Testis (tissue), 3 donors: Measurements from ENCODE around the gene OGG1. TPM values are rescaled to one million over a fixed set of nuclear protein-coding genes. Genes with fewer than 3 reads are reported as not detected.

Experiments
- DNase-seq: peaks from one replicate; pipeline ENCODE4 v3.0.0-alpha.2; 2019
- H3K27ac ChIP-seq, 2 donors: fragments of 200-600 bp; sonication (generic); one replicate each; pipeline ENCODE4 v1.5.1; 2019
- H3K27me3 ChIP-seq: fragments of 200-600 bp; sonication (generic); one replicate; pipeline ENCODE4 v1.5.1; 2019
- H3K36me3 ChIP-seq: fragments of 200-600 bp; sonication (generic); one replicate; pipeline ENCODE4 v1.5.1; 2017; ENCODE audit warnings: low read depth; ENCODE audit errors: missing control alignments
- H3K4me1 ChIP-seq: fragments of 200-600 bp; sonication (generic); one replicate; pipeline ENCODE4 v1.5.1; 2019
- H3K4me3 ChIP-seq, 2 donors: fragments of 200-600 bp; sonication (generic); one replicate each; pipeline ENCODE4 v1.5.1; 2017 to 2019
- H3K9me3 ChIP-seq: fragments of 200-600 bp; sonication (generic); one replicate; pipeline ENCODE4 v1.5.1; 2017
- POLR2A ChIP-seq: fragments of 450-650 bp; IDR thresholded peaks from one replicate; pipeline ENCODE4 v1.6.1; 2017; ENCODE audit warnings: antibody characterized with exemption, mild to moderate bottlenecking, moderate library complexity
- WGBS, 2 donors: methylation state at CpG; one replicate each; pipeline ENCODE4 v1.1.5; 2018; 5-methylcytosine and 5-hydroxymethylcytosine counted together
- intact Hi-C: fragments of 100-400 bp; cut with DNase I; formaldehyde crosslinking; loops from one replicate; pipeline ENCODE4 v1.15.1; 2023; ENCODE audit warnings: low total_unique reads
- polyA plus RNA-seq: library from polyadenylated mRNA; stranded (reverse); fragments of 350-450 nt; fragmentation: Illumina TruSeq; extraction: RNeasy Lipid Tissue Mini Kit (QIAGEN cat#74804); gene quantifications from one replicate; pipeline ENCODE4 v1.2.3, GENCODE V29; 2014; ENCODE audit warnings: low read depth, low replicate concordance; ENCODE audit not compliant: insufficient read depth
- total RNA-seq, 2 donors: library from RNA; depleted of rRNA; stranded (reverse); fragments of >200 nt; gene quantifications; one replicate each; pipeline ENCODE4 v1.2.3, GENCODE V29; 2016
- TF ChIP-seq, protein P1 (sequence below), 3 experiments: fragments of 450-650 bp in 2 of 3; fragments of 200-600 bp in 1 of 3; sonication (generic) in 1 of 3; IDR thresholded peaks; one replicate each; pipeline ENCODE4 v1.5.1; 2016 to 2019; ENCODE audit warnings: antibody characterized with exemption in 3 of 3, mild to moderate bottlenecking in 2 of 3, moderate library complexity in 1 of 3

OGG1 gene
- total and polyA plus RNA-seq, 3 donors from 2014 or later = 18.8 to 36.4 (median 30.3) TPM

GRCh38 chr3:9806137-9806536 lies 56.4 kb downstream of the OGG1 start:
- no peaks in the 10 kb centered on the region for H3K9me3 ChIP-seq
- intact Hi-C loops = loop anchor here (10.0 kb wide), 1 partner anchor 151 kb away; no protein-coding TSS in a partner anchor
- DNase-seq = no peak
- H3K4me3 ChIP-seq = no peak overlapping the region
- TF ChIP-seq, protein P1, sequence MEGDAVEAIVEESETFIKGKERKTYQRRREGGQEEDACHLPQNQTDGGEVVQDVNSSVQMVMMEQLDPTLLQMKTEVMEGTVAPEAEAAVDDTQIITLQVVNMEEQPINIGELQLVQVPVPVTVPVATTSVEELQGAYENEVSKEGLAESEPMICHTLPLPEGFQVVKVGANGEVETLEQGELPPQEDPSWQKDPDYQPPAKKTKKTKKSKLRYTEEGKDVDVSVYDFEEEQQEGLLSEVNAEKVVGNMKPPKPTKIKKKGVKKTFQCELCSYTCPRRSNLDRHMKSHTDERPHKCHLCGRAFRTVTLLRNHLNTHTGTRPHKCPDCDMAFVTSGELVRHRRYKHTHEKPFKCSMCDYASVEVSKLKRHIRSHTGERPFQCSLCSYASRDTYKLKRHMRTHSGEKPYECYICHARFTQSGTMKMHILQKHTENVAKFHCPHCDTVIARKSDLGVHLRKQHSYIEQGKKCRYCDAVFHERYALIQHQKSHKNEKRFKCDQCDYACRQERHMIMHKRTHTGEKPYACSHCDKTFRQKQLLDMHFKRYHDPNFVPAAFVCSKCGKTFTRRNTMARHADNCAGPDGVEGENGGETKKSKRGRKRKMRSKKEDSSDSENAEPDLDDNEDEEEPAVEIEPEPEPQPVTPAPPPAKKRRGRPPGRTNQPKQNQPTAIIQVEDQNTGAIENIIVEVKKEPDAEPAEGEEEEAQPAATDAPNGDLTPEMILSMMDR (IDR thresholded peaks at IDR 0.05) = no peak
- TF ChIP-seq POLR2A = no peak
- H3K27me3 ChIP-seq = no peaks in the 10 kb centered on the region
- H3K36me3 ChIP-seq = no peaks in the 10 kb centered on the region
- peaks cover 12% of the 10 kb centered on the region for H3K4me1 ChIP-seq
- no peak overlapping the region for H3K27ac ChIP-seq
- WGBS, 2 donors = 81 to 85% methylated on average over 12 of the region's 12 CpGs

Other genes starting within 250 kb of the OGG1 start
- gene LHFPL4, start 196.1 kb upstream of the OGG1 start, total RNA-seq = 1 to 10 TPM; 1.3 to 2.3 TPM
- 1.3 TPM for gene LHFPL4, start 196.1 kb upstream of the OGG1 start, polyA plus RNA-seq
- gene MTMR14, start 100.4 kb upstream of the OGG1 start, total RNA-seq = 10 to 100 TPM; 58.9 to 70.6 TPM
- gene MTMR14, start 100.4 kb upstream of the OGG1 start, polyA plus RNA-seq = 43.6 TPM
- 1 to 10 TPM in 1 of 2 donors, under 1 TPM in 1; 0.31 to 1.4 TPM for gene CPNE9, start 46.1 kb upstream of the OGG1 start, total RNA-seq
- 1.3 TPM for gene CPNE9, start 46.1 kb upstream of the OGG1 start, polyA plus RNA-seq
- 10 to 100 TPM; 55.1 to 58.4 TPM for gene BRPF1, start 18.2 kb upstream of the OGG1 start, total RNA-seq
- 47.4 TPM for gene BRPF1, start 18.2 kb upstream of the OGG1 start, polyA plus RNA-seq
- gene CAMK1, start 20.0 kb downstream of the OGG1 start, total RNA-seq = 100 to 1,000 TPM; 127 to 185 TPM
- 62.7 TPM for gene CAMK1, start 20.0 kb downstream of the OGG1 start, polyA plus RNA-seq
- gene TADA3, start 42.5 kb downstream of the OGG1 start, total RNA-seq = 100 to 1,000 TPM in 1 of 2 donors, 10 to 100 TPM in 1; 94.6 to 123 TPM
- gene TADA3, start 42.5 kb downstream of the OGG1 start, polyA plus RNA-seq = 123 TPM
- 100 to 1,000 TPM; 108 to 124 TPM for gene ARPC4, start 43.1 kb downstream of the OGG1 start, total RNA-seq
- gene ARPC4, start 43.1 kb downstream of the OGG1 start, polyA plus RNA-seq = 99.6 TPM
- 100 to 1,000 TPM; 142 to 163 TPM for gene TTLL3, start 60.3 kb downstream of the OGG1 start, total RNA-seq
- 104 TPM for gene TTLL3, start 60.3 kb downstream of the OGG1 start, polyA plus RNA-seq
- 10 to 100 TPM; 53.3 to 63.4 TPM for gene RPUSD3, start 94.1 kb downstream of the OGG1 start, total RNA-seq
- 124 TPM for gene RPUSD3, start 94.1 kb downstream of the OGG1 start, polyA plus RNA-seq
- gene CIDEC, start 130.3 kb downstream of the OGG1 start, total RNA-seq = 1 to 10 TPM; 1.1 to 1.6 TPM
- gene CIDEC, start 130.3 kb downstream of the OGG1 start, polyA plus RNA-seq = 2.9 TPM
- gene JAGN1, start 140.7 kb downstream of the OGG1 start, total RNA-seq = 10 to 100 TPM; 33.3 to 39.8 TPM
- gene JAGN1, start 140.7 kb downstream of the OGG1 start, polyA plus RNA-seq = 36.0 TPM
- under 1 TPM; 0.43 to 0.79 TPM for gene IL17RE, start 152.9 kb downstream of the OGG1 start, total RNA-seq
- 1.8 TPM for gene IL17RE, start 152.9 kb downstream of the OGG1 start, polyA plus RNA-seq
- 10 to 100 TPM; 21.0 to 26.1 TPM for gene IL17RC, start 167.1 kb downstream of the OGG1 start, total RNA-seq
- 12.0 TPM for gene IL17RC, start 167.1 kb downstream of the OGG1 start, polyA plus RNA-seq
- gene CRELD1, start 183.9 kb downstream of the OGG1 start, total RNA-seq = 10 to 100 TPM; 34.9 to 37.1 TPM
- 65.7 TPM for gene CRELD1, start 183.9 kb downstream of the OGG1 start, polyA plus RNA-seq
- 1 to 10 TPM; 6.6 to 7.2 TPM for gene PRRT3, start 202.5 kb downstream of the OGG1 start, total RNA-seq
- gene PRRT3, start 202.5 kb downstream of the OGG1 start, polyA plus RNA-seq = 7.6 TPM
- gene EMC3, start 236.9 kb downstream of the OGG1 start, total RNA-seq = 10 to 100 TPM; 64.2 to 72.5 TPM
- gene EMC3, start 236.9 kb downstream of the OGG1 start, polyA plus RNA-seq = 270 TPM